Measurements from ENCODE around the gene SLC26A8.

- TF ChIP-seq POLR2A (IDR thresholded peaks at IDR 0.05) = no peak
- TF ChIP-seq CTCF (IDR thresholded peaks at IDR 0.05) = no peak
Observed at GRCh38 chr6:35955970-35956369, 68.5 kb downstream of the SLC26A8 start.
